ENCODE data around the gene PACS2. TPM values are rescaled to one million over a fixed set of nuclear protein-coding genes. Genes with fewer than 3 reads are reported as not detected.

Gene PACS2
- polyA plus RNA-seq, 1 of the 3 experiments (the other 2 are of a cell fraction) = 42.7 TPM

- Histone ChIP-seq H4K20me1 (ENCODE audit: insufficient read depth) (no peaks in the 10 kb centered on the region), H3K27me3 (ENCODE audit: insufficient read depth) (no peaks in the 10 kb centered on the region), H3K9ac (no peak overlapping the region), H3F3A (replicated peaks; ENCODE audit: insufficient read depth) (no peaks in the 10 kb centered on the region), H2AFZ (ENCODE audit: low read depth) (no peak overlapping the region), H3K9me2 (no peaks in the 10 kb centered on the region), H3K4me2 (no peak overlapping the region), H3K79me2 (ENCODE audit: insufficient read depth) (no peaks in the 10 kb centered on the region), H3K36me3 (replicated peaks in 1 of 2; ENCODE audit: control insufficient read depth in 1 of 2, insufficient read depth in 2 of 2, low read length in 1 of 2) (peaks cover 0 to 14% of the 10 kb centered on the region in 2 experiments), H3K4me1 (ENCODE audit: control insufficient read depth in 1 of 2, insufficient read depth in 2 of 2, low read depth in 1 of 2, low read length in 1 of 2) (peaks cover 0 to 14% of the 10 kb centered on the region in 2 experiments; a peak in 1 of 4 replicates), H3K27ac (ENCODE audit: low read depth in 2 of 2, low read length in 1 of 2) (no peak overlapping the region), H3K4me3 (ENCODE audit: low read depth in 2 of 2, low read length in 1 of 2) (no peak overlapping the region), H3K9me3 (no peaks in the 10 kb centered on the region)
- DNase-seq = no peak
- ChIA-PET POLR2A (interaction anchor here (1.2 kb wide), 1 partner anchor 87 kb away, joined by 4 read pairs; no protein-coding TSS in a partner anchor), CTCF (interaction anchor here (0.7 to 1.6 kb wide), 2 partner anchors 22 to 61 kb away, joined by 3 to 7 read pairs; no protein-coding TSS in a partner anchor)
- no peak for TF ChIP-seq SMC3 (IDR thresholded peaks at IDR 0.05; ENCODE audit: low read depth, low read length)
- no peak for TF ChIP-seq RCOR1 (IDR thresholded peaks at IDR 0.05; ENCODE audit: low read length)
- TF ChIP-seq CHD2 (IDR thresholded peaks at IDR 0.05; ENCODE audit: low read length, partially characterized antibody) = no peak
- no peak for TF ChIP-seq NRF1 (IDR thresholded peaks at IDR 0.05; ENCODE audit: low read depth, low read length)
- TF ChIP-seq SIN3A (IDR thresholded peaks at IDR 0.05; ENCODE audit: borderline replicate concordance, low read depth, low read length) = no peak
- TF ChIP-seq RAD21 (IDR thresholded peaks at IDR 0.05; ENCODE audit: low read length) = no peak
- no peak for TF ChIP-seq USF1 (IDR thresholded peaks at IDR 0.05; ENCODE audit: borderline replicate concordance, low read depth)
- TF ChIP-seq TAF1 (IDR thresholded peaks at IDR 0.05; ENCODE audit: borderline replicate concordance, low read depth, low read length) = no peak
- no peak for TF ChIP-seq PBX3 (IDR thresholded peaks at IDR 0.05)
- TF ChIP-seq POLR2AphosphoS5 (IDR thresholded peaks at IDR 0.05; ENCODE audit: low read depth, low read length) = no peak
- WGBS (ENCODE audit: low lambda C conversion rate) = 93% methylated on average over 13 of the region's 14 CpGs
These were observed 78.6 kb downstream of the PACS2 start for GRCh38 chr14:105393151-105393550.

- CTCF ChIA-PET = interaction anchor here (1.1 to 3.2 kb wide), 4 partner anchors 24 to 96 kb away, joined by 3 to 14 read pairs (median 8); no protein-coding TSS in a partner anchor
These were observed 80.4 kb downstream of the PACS2 start for GRCh38 chr14:105394714-105395537.

More at GRCh38 chr14:105394714-105395537, 80.4 kb downstream of the PACS2 start:
- 81% methylated on average over 19 of the region's 25 CpGs for WGBS (ENCODE audit: low lambda C conversion rate)
- Histone ChIP-seq H3K9me3 (no peaks in the 10 kb centered on the region), H3F3A (replicated peaks; ENCODE audit: insufficient read depth) (no peaks in the 10 kb centered on the region), H3K4me3 (ENCODE audit: low read depth in 2 of 2, low read length in 1 of 2) (no peak overlapping the region), H2AFZ (ENCODE audit: low read depth) (no peak overlapping the region), H3K9ac (no peak overlapping the region), H3K4me2 (no peak overlapping the region), H3K79me2 (ENCODE audit: insufficient read depth) (peaks cover 10% of the 10 kb centered on the region; the same call in 1 of the 2 replicates), H3K9me2 (no peaks in the 10 kb centered on the region), H3K27ac (ENCODE audit: low read depth in 2 of 2, low read length in 1 of 2) (no peak overlapping the region), H3K4me1 (ENCODE audit: control insufficient read depth in 1 of 2, insufficient read depth in 2 of 2, low read depth in 1 of 2, low read length in 1 of 2) (peaks cover 0 to 21% of the 10 kb centered on the region in 2 experiments; a peak in 1 of 4 replicates), H3K27me3 (ENCODE audit: insufficient read depth) (no peaks in the 10 kb centered on the region), H3K36me3 (replicated peaks in 1 of 2; ENCODE audit: control insufficient read depth in 1 of 2, insufficient read depth in 2 of 2, low read length in 1 of 2) (peaks cover 0 to 10% of the 10 kb centered on the region in 2 experiments), H4K20me1 (ENCODE audit: insufficient read depth) (no peaks in the 10 kb centered on the region)
- POLR2A ChIA-PET = no interaction called here
- no peak for DNase-seq
- TF ChIP-seq GATA2 (CRISPR knock-in tag; IDR thresholded peaks at IDR 0.05) (no peak), MAX (IDR thresholded peaks at IDR 0.05; ENCODE audit: low read depth) (no peak), JUND (IDR thresholded peaks at IDR 0.05) (no peak), ELF1 (IDR thresholded peaks at IDR 0.05) (no peak), RAD21 (IDR thresholded peaks at IDR 0.05; ENCODE audit: low read length) (no peak)

Data from SK-N-SH (cell line).